ENCODE results near the gene RMND5A. TPM values are rescaled to one million over a fixed set of nuclear protein-coding genes. Genes with fewer than 3 reads are reported as not detected.

The RMND5A gene
- polyA plus RNA-seq, 5 donors = 40.9 to 55.3 (median 52.7) TPM

- no peak for DNase-seq
Observed at GRCh38 chr2:86825693-86826381, 105.7 kb downstream of the RMND5A start.

- no peak for DNase-seq
Observed at GRCh38 chr2:86826951-86827350, 106.9 kb downstream of the RMND5A start.

Other genes with a start within 250 kb of the RMND5A start
- 100 to 1,000 TPM; 135 to 191 (median 151) TPM for gene CHMP3, start 156.8 kb upstream of the RMND5A start, polyA plus RNA-seq (ENCODE audit: insufficient read depth in 1 of 5, insufficient read length in 5 of 5, low replicate concordance in 1 of 5)
- gene RNF103, start 96.4 kb upstream of the RMND5A start, polyA plus RNA-seq (ENCODE audit: insufficient read depth in 1 of 5, insufficient read length in 5 of 5, low replicate concordance in 1 of 5) = 10 to 100 TPM; 27.8 to 43.0 (median 38.1) TPM
- gene CD8A, start 70.6 kb downstream of the RMND5A start, polyA plus RNA-seq (ENCODE audit: insufficient read depth in 1 of 5, insufficient read length in 5 of 5, low replicate concordance in 1 of 5) = 1 to 10 TPM in 3 of 5 donors, under 1 TPM in 2; 0.62 to 1.2 (median 1.1) TPM
- under 1 TPM; 0.37 to 0.85 (median 0.56) TPM for gene CD8B, start 141.6 kb downstream of the RMND5A start, polyA plus RNA-seq (ENCODE audit: insufficient read depth in 1 of 5, insufficient read length in 5 of 5, low replicate concordance in 1 of 5)
- 1 to 10 TPM; 1.1 to 5.2 (median 2.8) TPM for gene RGPD1, start 221.8 kb downstream of the RMND5A start, polyA plus RNA-seq (ENCODE audit: insufficient read depth in 1 of 5, insufficient read length in 5 of 5, low replicate concordance in 1 of 5)